ENCODE measurements around the gene COQ5. TPM values are rescaled to one million over a fixed set of nuclear protein-coding genes. Genes with fewer than 3 reads are reported as not detected.

COQ5 gene
- total RNA-seq, 1 experiment from 2014 or later = 41.2 TPM

DNA sequence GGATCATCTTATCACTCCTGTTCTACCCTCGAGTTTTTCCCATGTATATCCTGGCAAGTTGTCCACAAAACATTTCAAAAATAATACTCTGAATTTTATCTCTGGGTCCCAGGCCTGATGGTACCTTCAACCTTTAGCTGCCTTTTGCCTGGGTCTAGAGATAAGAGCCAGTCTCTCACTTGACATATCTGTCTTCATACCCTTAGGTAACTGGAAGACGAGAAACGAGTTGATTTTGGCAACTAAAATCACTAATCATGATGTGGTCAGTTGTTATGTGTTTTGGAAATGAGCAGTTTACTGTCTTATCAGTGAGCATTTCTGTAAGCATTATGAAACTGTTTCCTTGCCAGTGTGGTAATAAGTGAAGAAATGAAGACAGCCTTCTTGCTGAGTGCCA, 11.5 kb upstream of the COQ5 start:
- no peak overlapping the region for H3K9ac ChIP-seq (ENCODE audit: low read length)
- H3K79me2 ChIP-seq (ENCODE audit: low read length) = peaks cover 96% of the 10 kb centered on the region
- H3K27me3 ChIP-seq (ENCODE audit: low read length) = no peaks in the 10 kb centered on the region
- TF ChIP-seq EZH2 (IDR thresholded peaks at IDR 0.05; ENCODE audit: low read length, unreplicated experiment) = no peak
- TF ChIP-seq, protein P1, sequence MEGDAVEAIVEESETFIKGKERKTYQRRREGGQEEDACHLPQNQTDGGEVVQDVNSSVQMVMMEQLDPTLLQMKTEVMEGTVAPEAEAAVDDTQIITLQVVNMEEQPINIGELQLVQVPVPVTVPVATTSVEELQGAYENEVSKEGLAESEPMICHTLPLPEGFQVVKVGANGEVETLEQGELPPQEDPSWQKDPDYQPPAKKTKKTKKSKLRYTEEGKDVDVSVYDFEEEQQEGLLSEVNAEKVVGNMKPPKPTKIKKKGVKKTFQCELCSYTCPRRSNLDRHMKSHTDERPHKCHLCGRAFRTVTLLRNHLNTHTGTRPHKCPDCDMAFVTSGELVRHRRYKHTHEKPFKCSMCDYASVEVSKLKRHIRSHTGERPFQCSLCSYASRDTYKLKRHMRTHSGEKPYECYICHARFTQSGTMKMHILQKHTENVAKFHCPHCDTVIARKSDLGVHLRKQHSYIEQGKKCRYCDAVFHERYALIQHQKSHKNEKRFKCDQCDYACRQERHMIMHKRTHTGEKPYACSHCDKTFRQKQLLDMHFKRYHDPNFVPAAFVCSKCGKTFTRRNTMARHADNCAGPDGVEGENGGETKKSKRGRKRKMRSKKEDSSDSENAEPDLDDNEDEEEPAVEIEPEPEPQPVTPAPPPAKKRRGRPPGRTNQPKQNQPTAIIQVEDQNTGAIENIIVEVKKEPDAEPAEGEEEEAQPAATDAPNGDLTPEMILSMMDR (conservative IDR thresholded peaks at IDR 0.05; ENCODE audit: low read depth, low read length) = no peak
- TF ChIP-seq EZH2phosphoT487 (IDR thresholded peaks at IDR 0.05; ENCODE audit: borderline replicate concordance, low read length) = no peak
- no peak overlapping the region for H3K4me3 ChIP-seq (ENCODE audit: low read length)
- no peaks in the 10 kb centered on the region for H3K9me2 ChIP-seq (replicated peaks; ENCODE audit: low read length)
- peaks cover 6% of the 10 kb centered on the region; the same call in 1 of the 2 replicates for H3K36me3 ChIP-seq (ENCODE audit: low read depth, low read length)
- no peaks in the 10 kb centered on the region for H3K9me3 ChIP-seq (ENCODE audit: low read length)
- BruUV-seq (replicated peaks) = no TSS peak
- peaks cover 59% of the 10 kb centered on the region for H4K20me1 ChIP-seq (ENCODE audit: low read length)
- H3K4me2 ChIP-seq (ENCODE audit: low read length) = peak overlapping the region; percentile 24; the same call in 1 of the 2 replicates
- no peak for DNase-seq
- no peak overlapping the region for H3K27ac ChIP-seq (ENCODE audit: low read length)
- H2AFZ ChIP-seq (ENCODE audit: low read length) = no peak overlapping the region
- intact Hi-C loops (cut with micrococcal nuclease) = no loop called here
- peaks cover 23% of the 10 kb centered on the region for H3F3A ChIP-seq (ENCODE audit: low read length, unreplicated experiment)
- ChIA-PET POLR2A (ENCODE audit: unreplicated experiment) (no interaction called here), CTCF (no interaction called here)
- ATAC-seq = no peak
- H3K4me1 ChIP-seq (ENCODE audit: insufficient read depth, low read length) = peaks cover 56% of the 10 kb centered on the region

DNA sequence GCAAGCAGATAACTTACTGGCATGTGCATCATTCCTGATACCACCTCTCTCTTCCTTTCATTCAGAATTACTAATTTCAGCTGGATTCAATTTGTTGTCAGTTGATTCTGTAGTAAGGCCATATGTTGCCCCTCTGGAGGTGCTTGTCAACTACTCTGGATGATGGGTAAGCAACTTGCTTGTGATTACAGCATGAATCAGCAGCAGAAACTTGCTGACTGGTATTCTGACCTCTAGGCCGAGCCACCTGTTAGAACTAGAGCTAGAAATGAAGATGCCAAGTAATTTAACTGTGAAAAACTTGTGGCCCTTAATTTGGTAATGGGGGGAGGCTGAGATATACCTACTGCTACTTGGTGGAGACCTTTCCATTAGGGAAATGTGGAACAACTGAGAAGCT, 10.3 kb upstream of the COQ5 start:
- ChIA-PET POLR2A (ENCODE audit: unreplicated experiment) (interaction anchor here (0.6 to 1.6 kb wide), 2 partner anchors 10 to 149 kb away, joined by 4 read pairs; no protein-coding TSS in a partner anchor), CTCF (no interaction called here)
- peak; percentile 23 for ATAC-seq
- Histone ChIP-seq H2AFZ (ENCODE audit: low read length) (no peak overlapping the region), H3K36me3 (ENCODE audit: low read depth, low read length) (peaks cover 6% of the 10 kb centered on the region; the same call in 1 of the 2 replicates), H3K27ac (ENCODE audit: low read length) (peak overlapping the region; percentile 62), H3F3A (ENCODE audit: low read length, unreplicated experiment) (peaks cover 20% of the 10 kb centered on the region), H3K4me2 (ENCODE audit: low read length) (peak overlapping the region; percentile 90), H3K9ac (ENCODE audit: low read length) (no peak overlapping the region), H3K27me3 (ENCODE audit: low read length) (no peaks in the 10 kb centered on the region), H3K9me3 (ENCODE audit: low read length) (no peaks in the 10 kb centered on the region), H3K9me2 (replicated peaks; ENCODE audit: low read length) (no peaks in the 10 kb centered on the region), H3K4me3 (ENCODE audit: low read length) (peak overlapping the region; percentile 92; the same call in 1 of the 2 replicates), H4K20me1 (ENCODE audit: low read length) (peaks cover 60% of the 10 kb centered on the region), H3K4me1 (ENCODE audit: insufficient read depth, low read length) (peaks cover 47% of the 10 kb centered on the region), H3K79me2 (ENCODE audit: low read length) (peaks cover 100% of the 10 kb centered on the region)
- DNase-seq = peak; percentile 68
- no TSS peak for BruUV-seq (replicated peaks)
- no peak for TF ChIP-seq EZH2 (IDR thresholded peaks at IDR 0.05; ENCODE audit: low read length, unreplicated experiment)
- TF ChIP-seq EZH2phosphoT487 (IDR thresholded peaks at IDR 0.05; ENCODE audit: borderline replicate concordance, low read length) = no peak
- TF ChIP-seq, protein P1 (conservative IDR thresholded peaks at IDR 0.05; ENCODE audit: low read depth, low read length) = no peak
- intact Hi-C loops (cut with micrococcal nuclease) = loop anchor here (5.0 kb wide), 2 partner anchors 102 to 148 kb away; partner anchors contain the start of genes COX6A1 and MLEC

All from PC-3 (cell line).